Epithelial cell of proximal tubule (primary cell): ENCODE results near the gene BEND6. TPM values are rescaled to one million over a fixed set of nuclear protein-coding genes. Genes with fewer than 3 reads are reported as not detected.

ENCODE experiments used
- DNase-seq: peaks from one replicate; pipeline ENCODE4 v3.0.0-alpha.2; 2011; ENCODE audit warnings: low read depth
- H3K4me3 ChIP-seq: 2 replicates; pipeline ENCODE4 v1.5.1; 2011; ENCODE audit warnings: low read depth, mild to moderate bottlenecking, low read length
- CTCF ChIP-seq: conservative IDR thresholded peaks from 2 replicates; pipeline ENCODE4 v1.5.1; 2012; ENCODE audit warnings: low read depth, mild to moderate bottlenecking, low read length
- total RNA-seq: library from RNA; depleted of rRNA; stranded (reverse); fragments of >200 nt; gene quantifications from 2 replicates; pipeline ENCODE4 v1.2.3, GENCODE V29; 2015

Gene BEND6
- total RNA-seq, 1 donor from 2014 or later = 6.1 TPM

- H3K4me3 ChIP-seq = no peak overlapping the region
- no peak for TF ChIP-seq CTCF
- DNase-seq = no peak
Measured at GRCh38 chr6:56914798-56915658, 39.9 kb upstream of the BEND6 start.

GRCh38 chr6:56915832-56916231 lies 39.1 kb upstream of the BEND6 start:
- no peak for DNase-seq
- no peak overlapping the region for H3K4me3 ChIP-seq
- TF ChIP-seq CTCF = no peak

GRCh38 chr6:56916849-56917551 lies 37.9 kb upstream of the BEND6 start:
- no peak for TF ChIP-seq CTCF
- DNase-seq = no peak
- H3K4me3 ChIP-seq = no peak overlapping the region

GRCh38 chr6:56922645-56923044 lies 32.3 kb upstream of the BEND6 start:
- no peak overlapping the region for H3K4me3 ChIP-seq
- no peak for DNase-seq
- no peak for TF ChIP-seq CTCF

GRCh38 chr6:56923565-56923964 lies 31.3 kb upstream of the BEND6 start:
- DNase-seq = no peak
- no peak for TF ChIP-seq CTCF
- no peak overlapping the region for H3K4me3 ChIP-seq

GRCh38 chr6:56927538-56928453 lies 27.1 kb upstream of the BEND6 start:
- DNase-seq = no peak
- peak; percentile 6 for TF ChIP-seq CTCF
- H3K4me3 ChIP-seq = no peak overlapping the region
